ENCODE results near the gene TOMM22.
A peak's percentile ranks its signal among the peaks of the same experiment; 100 is the strongest.
"Not testable (repeated sequence)": the region's sequence is repeated elsewhere in the genome, so short reads cannot be mapped to it uniquely, and the experiment has no call there.

Gene TOMM22

GRCh38 chr22:38681582-38682335, at the start of gene TOMM22:
Gene TOMM22, plus strand, starts transcription at chr22:38681957. Its CDS starts 22 bp downstream, at chr22:38681979.
- peak within 1 kb of the TSS; percentile 98 for H3K4me3 ChIP-seq (ENCODE audit: low read depth, low read length)
- peak; percentile 75 for TF ChIP-seq CTCF (IDR thresholded peaks at IDR 0.05; ENCODE audit: borderline replicate concordance, insufficient read depth, low read depth, low read length)

- no peak overlapping the region for H3K4me3 ChIP-seq (ENCODE audit: low read depth, low read length)
- no peak for TF ChIP-seq CTCF (IDR thresholded peaks at IDR 0.05; ENCODE audit: borderline replicate concordance, insufficient read depth, low read depth, low read length)
Observed at GRCh38 chr22:38632528-38632927, 49.2 kb upstream of the TOMM22 start.

GRCh38 chr22:38638216-38638615, 43.5 kb upstream of the TOMM22 start:
- H3K4me3 ChIP-seq (ENCODE audit: low read depth, low read length): no peak overlapping the region
- TF ChIP-seq CTCF (IDR thresholded peaks at IDR 0.05; ENCODE audit: borderline replicate concordance, insufficient read depth, low read depth, low read length): no peak

- no peak overlapping the region for H3K4me3 ChIP-seq (ENCODE audit: low read depth, low read length)
- TF ChIP-seq CTCF (IDR thresholded peaks at IDR 0.05; ENCODE audit: borderline replicate concordance, insufficient read depth, low read depth, low read length): no peak
Observed at GRCh38 chr22:38638728-38639127, 43.0 kb upstream of the TOMM22 start.

GRCh38 chr22:38641476-38642040, 40.2 kb upstream of the TOMM22 start:
- TF ChIP-seq CTCF (IDR thresholded peaks at IDR 0.05; ENCODE audit: borderline replicate concordance, insufficient read depth, low read depth, low read length): no peak
- no peak overlapping the region for H3K4me3 ChIP-seq (ENCODE audit: low read depth, low read length)

- H3K4me3 ChIP-seq (ENCODE audit: low read depth, low read length): not testable (repeated sequence)
Observed at GRCh38 chr22:38644245-38644644, 37.5 kb upstream of the TOMM22 start.

- no peak for TF ChIP-seq CTCF (IDR thresholded peaks at IDR 0.05; ENCODE audit: borderline replicate concordance, insufficient read depth, low read depth, low read length)
- no peak overlapping the region for H3K4me3 ChIP-seq (ENCODE audit: low read depth, low read length)
Observed at GRCh38 chr22:38645430-38645829, 36.3 kb upstream of the TOMM22 start.

Data from GM12875 (cell line).